Measurements from ENCODE around the gene TENM4.

- TF ChIP-seq CTCF (IDR thresholded peaks at IDR 0.05; ENCODE audit: low read depth, low read length, poor library complexity, severe bottlenecking) (no peak), EZH2phosphoT487 (IDR thresholded peaks at IDR 0.05; ENCODE audit: borderline replicate concordance, low read length) (no peak)
Observed at GRCh38 chr11:78657441-78657840, 783.4 kb downstream of the TENM4 start.

Measured in DOHH2 (cell line).